Measurements from ENCODE around the gene HTR2C. TPM values are rescaled to one million over a fixed set of nuclear protein-coding genes. Genes with fewer than 3 reads are reported as not detected.
A peak's percentile ranks its signal among the peaks of the same experiment; 100 is the strongest.

HTR2C gene
- total and polyA plus RNA-seq, 9 donors, result 0.05 to 0.08 TPM; not detected in 7

DNA sequence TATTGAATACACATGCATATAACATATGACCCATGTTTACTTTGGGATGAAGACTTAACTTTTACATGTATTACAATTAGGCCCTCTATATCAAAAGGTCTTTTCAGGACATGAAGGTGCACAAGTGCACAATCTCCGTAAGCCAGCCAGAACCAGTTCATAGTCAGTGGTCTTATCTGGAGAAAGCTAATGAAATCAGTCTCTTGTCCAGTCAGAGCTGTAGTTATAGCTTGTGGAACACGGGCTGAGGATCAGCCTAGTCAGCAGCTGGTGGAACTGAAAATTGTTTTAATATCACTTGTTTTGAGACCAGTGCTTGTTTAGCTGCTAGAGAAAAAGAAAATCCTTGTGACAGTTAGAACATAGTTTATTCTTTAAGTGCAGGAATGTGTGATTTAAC is 235.6 kb downstream of the HTR2C start:
- Histone ChIP-seq H3K9me3 (replicated peaks; ENCODE audit: control insufficient read depth, low read depth, low read length) (no peaks in the 10 kb centered on the region), H3K36me3 (ENCODE audit: control insufficient read depth, insufficient read depth, low read length) (no peaks in the 10 kb centered on the region), H3K27me3 (ENCODE audit: control insufficient read depth, insufficient read depth, low read length) (peaks cover 6% of the 10 kb centered on the region), H3K27ac (ENCODE audit: low read length) (no peak overlapping the region), H3K4me1 (ENCODE audit: control insufficient read depth, insufficient read depth, low read length) (no peaks in the 10 kb centered on the region), H3K4me3 (ENCODE audit: low read length) (no peak overlapping the region)
- 50% methylated on average over 2 of the region's 2 CpGs for WGBS (ENCODE audit: insufficient coverage)
- no peak for DNase-seq

DNA sequence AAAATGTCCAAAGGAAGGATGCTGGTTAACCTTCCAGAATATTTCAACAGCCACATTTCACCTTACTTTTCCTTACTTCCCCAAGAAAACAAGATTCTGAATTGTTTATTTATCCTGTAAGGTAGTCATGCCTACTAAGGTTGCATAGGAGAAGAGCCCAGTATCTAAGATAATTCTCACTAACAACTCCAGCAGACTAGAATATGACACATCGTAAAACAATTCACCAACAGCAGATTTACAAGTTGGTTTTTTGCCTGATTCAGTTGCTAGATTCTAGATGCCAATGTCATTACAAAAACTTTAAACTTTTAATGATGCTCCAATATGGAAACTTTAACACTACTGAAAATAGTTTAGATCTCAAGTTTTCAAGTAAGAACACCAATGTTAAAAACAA is 257.2 kb downstream of the HTR2C start:
- H3K27ac ChIP-seq (ENCODE audit: low read length), result no peak overlapping the region
- no peak for DNase-seq
- H3K36me3 ChIP-seq (ENCODE audit: control insufficient read depth, insufficient read depth, low read length), result no peaks in the 10 kb centered on the region
- no peak overlapping the region for H3K4me3 ChIP-seq (ENCODE audit: low read length)
- H3K27me3 ChIP-seq (ENCODE audit: control insufficient read depth, insufficient read depth, low read length), result peaks cover 4% of the 10 kb centered on the region
- H3K9me3 ChIP-seq (replicated peaks; ENCODE audit: control insufficient read depth, low read depth, low read length), result peaks cover 3% of the 10 kb centered on the region
- no CpG with 5 or more reads among the region's 1 CpG for WGBS (ENCODE audit: insufficient coverage)
- H3K4me1 ChIP-seq (ENCODE audit: control insufficient read depth, insufficient read depth, low read length), result no peaks in the 10 kb centered on the region

DNA sequence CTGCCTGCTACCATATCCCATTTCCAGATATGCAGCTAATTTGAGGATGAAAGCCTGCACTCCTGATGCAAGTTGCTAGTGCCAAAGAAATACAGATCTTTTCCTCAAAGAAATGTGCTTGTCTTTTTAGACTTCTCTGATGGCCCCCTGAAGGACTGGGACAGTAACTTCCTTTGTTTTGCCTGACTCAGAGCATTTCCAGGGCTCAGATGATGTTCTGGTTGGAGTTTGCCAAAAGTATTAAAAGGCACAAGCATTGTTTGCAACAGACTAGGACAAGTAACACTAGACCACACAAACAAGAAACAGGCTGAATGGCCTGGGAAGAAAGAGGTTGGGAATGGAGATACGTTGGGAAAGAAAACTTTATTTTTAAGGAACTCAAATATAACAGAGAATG is 258.3 kb downstream of the HTR2C start:
- H3K27ac ChIP-seq (ENCODE audit: low read length), result no peak overlapping the region
- H3K9me3 ChIP-seq (replicated peaks; ENCODE audit: control insufficient read depth, low read depth, low read length), result peaks cover 3% of the 10 kb centered on the region
- WGBS (ENCODE audit: insufficient coverage), result no CpG with 5 or more reads among the region's 1 CpG
- H3K4me3 ChIP-seq (ENCODE audit: low read length), result no peak overlapping the region
- no peaks in the 10 kb centered on the region for H3K36me3 ChIP-seq (ENCODE audit: control insufficient read depth, insufficient read depth, low read length)
- DNase-seq, result peak; percentile 7
- no peaks in the 10 kb centered on the region for H3K4me1 ChIP-seq (ENCODE audit: control insufficient read depth, insufficient read depth, low read length)
- H3K27me3 ChIP-seq (ENCODE audit: control insufficient read depth, insufficient read depth, low read length), result peaks cover 4% of the 10 kb centered on the region

DNA sequence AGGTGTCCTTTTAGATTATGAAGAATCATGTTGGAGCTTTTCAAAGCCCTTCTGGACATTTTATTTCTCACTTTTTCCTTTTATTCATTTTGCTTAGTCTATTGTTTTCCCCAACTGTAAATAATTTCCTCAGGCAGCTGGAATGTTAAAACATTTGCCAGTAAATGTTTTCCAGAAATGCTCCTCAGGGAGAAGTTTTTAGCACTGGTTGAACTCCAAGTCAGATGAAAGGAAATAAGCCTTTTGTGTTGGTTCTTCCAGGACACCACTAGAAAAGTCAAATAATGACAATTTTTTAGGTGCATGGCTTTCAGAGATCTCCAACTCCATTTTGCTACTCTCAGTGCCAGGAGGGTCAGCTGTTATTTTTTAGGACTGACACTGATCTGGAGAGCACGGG is 305.6 kb downstream of the HTR2C start:
- no peaks in the 10 kb centered on the region for H3K4me1 ChIP-seq (ENCODE audit: control insufficient read depth, insufficient read depth, low read length)
- DNase-seq, result peak; percentile 86
- no peaks in the 10 kb centered on the region for H3K36me3 ChIP-seq (ENCODE audit: control insufficient read depth, insufficient read depth, low read length)
- no peak overlapping the region for H3K4me3 ChIP-seq (ENCODE audit: low read length)
- H3K27ac ChIP-seq (ENCODE audit: low read length), result no peak overlapping the region
- no CpG with 5 or more reads among the region's 1 CpG for WGBS (ENCODE audit: insufficient coverage)
- peaks cover 2% of the 10 kb centered on the region for H3K27me3 ChIP-seq (ENCODE audit: control insufficient read depth, insufficient read depth, low read length)
- peaks cover 6% of the 10 kb centered on the region for H3K9me3 ChIP-seq (replicated peaks; ENCODE audit: control insufficient read depth, low read depth, low read length)

DNA sequence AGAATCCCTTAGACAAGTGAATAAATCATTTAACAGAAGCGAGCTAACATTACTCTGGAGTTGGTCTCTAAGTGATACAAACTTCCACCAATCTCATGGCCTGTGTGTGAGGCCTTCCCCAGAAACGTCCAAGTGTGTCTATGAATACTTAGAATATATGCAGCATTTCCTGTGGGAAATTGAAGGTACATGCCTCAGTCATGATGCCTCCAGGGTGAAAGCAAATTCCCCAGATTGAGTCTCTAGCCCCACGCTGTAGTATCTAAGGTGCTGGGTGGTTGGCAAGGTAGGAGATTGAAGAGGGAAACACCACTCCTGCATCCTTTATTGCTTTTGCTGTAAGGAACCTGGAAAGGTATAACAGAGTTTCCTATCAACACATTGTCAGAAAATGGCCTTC is 319.7 kb downstream of the HTR2C start:
- H3K4me1 ChIP-seq (ENCODE audit: control insufficient read depth, insufficient read depth, low read length), result no peaks in the 10 kb centered on the region
- DNase-seq, result no peak
- no CpG with 5 or more reads among the region's 3 CpGs for WGBS (ENCODE audit: insufficient coverage)
- no peaks in the 10 kb centered on the region for H3K9me3 ChIP-seq (replicated peaks; ENCODE audit: control insufficient read depth, low read depth, low read length)
- H3K36me3 ChIP-seq (ENCODE audit: control insufficient read depth, insufficient read depth, low read length), result no peaks in the 10 kb centered on the region
- H3K4me3 ChIP-seq (ENCODE audit: low read length), result no peak overlapping the region
- H3K27me3 ChIP-seq (ENCODE audit: control insufficient read depth, insufficient read depth, low read length), result peaks cover 6% of the 10 kb centered on the region
- H3K27ac ChIP-seq (ENCODE audit: low read length), result no peak overlapping the region

DNA sequence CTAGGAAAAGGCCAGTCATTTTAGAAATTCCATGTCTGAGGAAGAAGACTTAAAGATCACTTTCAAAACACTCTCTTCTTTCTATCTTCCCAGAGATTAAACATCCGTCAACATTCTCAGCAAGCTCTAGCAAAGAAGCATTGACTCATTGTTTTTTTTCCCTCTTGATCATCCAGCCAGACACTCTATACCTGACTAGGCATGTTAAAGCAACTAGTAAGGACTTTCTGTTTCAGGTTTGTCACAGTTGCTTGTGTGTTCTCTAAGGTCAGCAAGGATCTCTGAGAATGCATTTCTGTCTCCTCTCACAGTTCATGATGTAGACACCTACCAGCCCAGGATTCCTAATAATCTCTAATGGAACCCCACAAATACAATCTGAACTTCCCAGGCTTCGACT is 321.4 kb downstream of the HTR2C start:
- no peaks in the 10 kb centered on the region for H3K36me3 ChIP-seq (ENCODE audit: control insufficient read depth, insufficient read depth, low read length)
- DNase-seq, result no peak
- H3K27me3 ChIP-seq (ENCODE audit: control insufficient read depth, insufficient read depth, low read length), result peaks cover 4% of the 10 kb centered on the region
- no peaks in the 10 kb centered on the region for H3K4me1 ChIP-seq (ENCODE audit: control insufficient read depth, insufficient read depth, low read length)
- no peak overlapping the region for H3K4me3 ChIP-seq (ENCODE audit: low read length)
- no CpG with 5 or more reads among the region's 2 CpGs for WGBS (ENCODE audit: insufficient coverage)
- no peaks in the 10 kb centered on the region for H3K9me3 ChIP-seq (replicated peaks; ENCODE audit: control insufficient read depth, low read depth, low read length)
- H3K27ac ChIP-seq (ENCODE audit: low read length), result no peak overlapping the region

DNA sequence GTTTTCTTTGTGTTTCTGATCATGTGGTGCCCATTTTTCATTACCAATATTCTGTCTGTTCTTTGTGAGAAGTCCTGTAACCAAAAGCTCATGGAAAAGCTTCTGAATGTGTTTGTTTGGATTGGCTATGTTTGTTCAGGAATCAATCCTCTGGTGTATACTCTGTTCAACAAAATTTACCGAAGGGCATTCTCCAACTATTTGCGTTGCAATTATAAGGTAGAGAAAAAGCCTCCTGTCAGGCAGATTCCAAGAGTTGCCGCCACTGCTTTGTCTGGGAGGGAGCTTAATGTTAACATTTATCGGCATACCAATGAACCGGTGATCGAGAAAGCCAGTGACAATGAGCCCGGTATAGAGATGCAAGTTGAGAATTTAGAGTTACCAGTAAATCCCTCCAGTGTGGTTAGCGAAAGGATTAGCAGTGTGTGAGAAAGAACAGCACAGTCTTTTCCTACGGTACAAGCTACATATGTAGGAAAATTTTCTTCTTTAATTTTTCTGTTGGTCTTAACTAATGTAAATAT is 323.2 kb downstream of the HTR2C start:
- peaks cover 9% of the 10 kb centered on the region for H3K27me3 ChIP-seq (ENCODE audit: control insufficient read depth, insufficient read depth, low read length)
- no peak overlapping the region for H3K4me3 ChIP-seq (ENCODE audit: low read length)
- no peak for DNase-seq
- H3K4me1 ChIP-seq (ENCODE audit: control insufficient read depth, insufficient read depth, low read length), result no peaks in the 10 kb centered on the region
- no peaks in the 10 kb centered on the region for H3K9me3 ChIP-seq (replicated peaks; ENCODE audit: control insufficient read depth, low read depth, low read length)
- H3K27ac ChIP-seq (ENCODE audit: low read length), result no peak overlapping the region
- WGBS (ENCODE audit: insufficient coverage), result 41% methylated on average over 5 of the region's 9 CpGs
- H3K36me3 ChIP-seq (ENCODE audit: control insufficient read depth, insufficient read depth, low read length), result no peaks in the 10 kb centered on the region

DNA sequence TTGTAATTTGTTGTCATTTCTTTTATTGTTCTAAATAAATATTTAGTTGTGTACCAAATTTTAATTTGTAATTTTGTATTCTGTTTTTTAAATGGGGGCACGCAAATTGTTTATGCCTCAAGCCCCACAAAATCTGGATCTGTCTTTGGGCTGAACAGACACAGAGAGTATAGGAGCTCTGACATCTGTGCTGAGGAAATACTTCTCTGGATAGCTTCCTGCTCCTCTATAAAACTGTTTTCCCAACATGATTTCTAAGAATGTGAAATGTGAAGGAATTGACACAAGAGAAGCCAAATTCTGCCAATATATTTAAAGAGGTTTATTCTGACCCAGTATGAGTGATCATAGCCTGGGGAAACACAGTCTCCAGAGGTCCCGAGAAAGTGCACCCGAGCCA is 340.5 kb downstream of the HTR2C start:
- peaks cover 11% of the 10 kb centered on the region for H3K27me3 ChIP-seq (ENCODE audit: control insufficient read depth, insufficient read depth, low read length)
- DNase-seq, result peak; percentile 4
- WGBS (ENCODE audit: insufficient coverage), result no CpG with 5 or more reads among the region's 3 CpGs
- H3K9me3 ChIP-seq (replicated peaks; ENCODE audit: control insufficient read depth, low read depth, low read length), result no peaks in the 10 kb centered on the region
- no peaks in the 10 kb centered on the region for H3K36me3 ChIP-seq (ENCODE audit: control insufficient read depth, insufficient read depth, low read length)
- H3K4me3 ChIP-seq (ENCODE audit: low read length), result no peak overlapping the region
- H3K4me1 ChIP-seq (ENCODE audit: control insufficient read depth, insufficient read depth, low read length), result no peaks in the 10 kb centered on the region
- no peak overlapping the region for H3K27ac ChIP-seq (ENCODE audit: low read length)

DNA sequence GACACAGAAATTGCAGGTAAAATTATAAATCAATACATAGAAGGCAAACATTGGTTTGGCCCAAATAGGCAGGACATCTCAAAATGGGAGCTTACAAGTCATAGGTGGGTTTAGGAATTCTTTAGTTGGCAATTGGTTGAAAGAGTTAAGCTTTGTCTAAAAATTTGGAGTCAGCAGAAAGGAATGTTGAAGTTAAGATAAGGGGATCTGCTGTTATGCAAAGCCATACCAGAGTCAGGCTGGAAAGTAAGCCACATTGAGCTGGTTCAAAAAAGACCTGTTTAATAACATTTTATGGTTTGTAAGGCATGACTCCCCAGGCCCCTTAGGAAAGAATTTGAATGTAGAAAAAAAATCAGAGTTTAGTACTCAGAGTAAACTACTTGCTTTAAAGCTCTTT is 341.0 kb downstream of the HTR2C start:
- Histone ChIP-seq H3K36me3 (ENCODE audit: control insufficient read depth, insufficient read depth, low read length) (no peaks in the 10 kb centered on the region), H3K27ac (ENCODE audit: low read length) (no peak overlapping the region), H3K4me1 (ENCODE audit: control insufficient read depth, insufficient read depth, low read length) (no peaks in the 10 kb centered on the region), H3K4me3 (ENCODE audit: low read length) (no peak overlapping the region), H3K9me3 (replicated peaks; ENCODE audit: control insufficient read depth, low read depth, low read length) (no peaks in the 10 kb centered on the region), H3K27me3 (ENCODE audit: control insufficient read depth, insufficient read depth, low read length) (peaks cover 11% of the 10 kb centered on the region)
- peak; percentile 3 for DNase-seq

DNA sequence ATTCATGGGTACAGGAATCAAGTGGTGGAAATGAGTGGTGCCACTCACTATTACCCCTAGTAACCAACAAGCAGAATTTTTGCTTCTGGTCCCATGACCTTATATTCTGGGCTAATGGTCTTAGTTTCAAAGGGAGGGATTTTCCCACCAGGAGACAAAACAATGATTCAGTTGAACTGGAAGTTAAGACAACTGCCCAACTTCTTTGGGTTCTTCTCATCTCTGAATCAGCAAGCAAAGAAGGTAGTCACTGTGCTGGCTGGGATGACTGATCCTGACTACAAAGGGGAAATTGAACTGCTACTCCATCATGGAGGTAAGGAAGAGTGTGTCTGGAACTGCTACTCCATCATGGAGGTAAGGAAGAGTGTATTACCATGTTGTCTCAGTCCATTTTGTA is 346.3 kb downstream of the HTR2C start:
- no peaks in the 10 kb centered on the region for H3K36me3 ChIP-seq (ENCODE audit: control insufficient read depth, insufficient read depth, low read length)
- H3K27ac ChIP-seq (ENCODE audit: low read length), result no peak overlapping the region
- H3K4me1 ChIP-seq (ENCODE audit: control insufficient read depth, insufficient read depth, low read length), result no peaks in the 10 kb centered on the region
- no peak overlapping the region for H3K4me3 ChIP-seq (ENCODE audit: low read length)
- DNase-seq, result no peak
- peaks cover 3% of the 10 kb centered on the region for H3K27me3 ChIP-seq (ENCODE audit: control insufficient read depth, insufficient read depth, low read length)
- H3K9me3 ChIP-seq (replicated peaks; ENCODE audit: control insufficient read depth, low read depth, low read length), result peaks cover 8% of the 10 kb centered on the region

DNA sequence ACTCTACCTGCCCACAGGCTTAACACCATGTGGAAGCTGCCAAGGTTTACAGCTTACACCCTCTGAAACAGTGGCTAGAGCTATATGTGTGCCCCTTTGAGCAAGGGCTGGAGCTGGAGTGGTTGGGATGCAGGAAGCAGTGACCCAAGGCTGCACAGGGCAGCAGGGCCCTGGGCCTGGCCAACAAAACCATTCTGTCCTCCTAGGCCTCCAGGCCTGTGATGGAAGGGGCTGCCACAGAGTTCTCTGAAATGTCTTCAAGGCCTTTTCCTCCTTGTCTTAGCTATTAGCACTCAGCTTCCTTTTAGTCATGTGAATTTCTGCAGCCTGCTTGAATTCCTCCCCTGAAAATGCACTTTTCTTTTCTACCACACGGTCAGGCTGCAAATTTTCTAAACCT is 348.7 kb downstream of the HTR2C start:
- H3K36me3 ChIP-seq (ENCODE audit: control insufficient read depth, insufficient read depth, low read length), result no peaks in the 10 kb centered on the region
- H3K4me3 ChIP-seq (ENCODE audit: low read length), result no peak overlapping the region
- no peaks in the 10 kb centered on the region for H3K27me3 ChIP-seq (ENCODE audit: control insufficient read depth, insufficient read depth, low read length)
- no CpG with 5 or more reads among the region's 1 CpG for WGBS (ENCODE audit: insufficient coverage)
- no peaks in the 10 kb centered on the region for H3K4me1 ChIP-seq (ENCODE audit: control insufficient read depth, insufficient read depth, low read length)
- DNase-seq, result no peak
- peaks cover 8% of the 10 kb centered on the region for H3K9me3 ChIP-seq (replicated peaks; ENCODE audit: control insufficient read depth, low read depth, low read length)
- H3K27ac ChIP-seq (ENCODE audit: low read length), result no peak overlapping the region
